IPS-18a (cell line): ENCODE measurements around the gene RAD9A.

Experiments used
- H3K27ac ChIP-seq: one replicate; pipeline ENCODE4 v1.5.1; 2013; ENCODE audit warnings: low read length
- H3K27me3 ChIP-seq: one replicate; pipeline ENCODE4 v1.6.1; 2013; ENCODE audit warnings: mild to moderate bottlenecking, low read length; ENCODE audit not compliant: control insufficient read depth, insufficient read depth
- H3K36me3 ChIP-seq: one replicate; pipeline ENCODE4 v1.6.1; 2013; ENCODE audit warnings: low read depth, low read length; ENCODE audit not compliant: control insufficient read depth
- H3K4me1 ChIP-seq: one replicate; pipeline ENCODE4 v1.6.1; 2013; ENCODE audit warnings: low read depth, low read length; ENCODE audit not compliant: control insufficient read depth
- H3K4me3 ChIP-seq: one replicate; pipeline ENCODE4 v1.5.1; 2013; ENCODE audit warnings: low read length
- H3K9ac ChIP-seq: one replicate; pipeline ENCODE4 v1.6.1; 2013; ENCODE audit warnings: mild to moderate bottlenecking, low read length, moderate library complexity
- H3K9me3 ChIP-seq: one replicate; pipeline ENCODE4 v1.6.1; 2013; ENCODE audit warnings: low read depth, low read length; ENCODE audit not compliant: control insufficient read depth

RAD9A gene

GRCh38 chr11:67381244-67381972, 10.4 kb upstream of the RAD9A start:
- no peaks in the 10 kb centered on the region for H3K9me3 ChIP-seq
- H3K9ac ChIP-seq, result no peak overlapping the region
- no peak overlapping the region for H3K27ac ChIP-seq
- H3K4me3 ChIP-seq, result no peak overlapping the region
- H3K36me3 ChIP-seq, result no peaks in the 10 kb centered on the region
- H3K27me3 ChIP-seq, result peaks cover 24% of the 10 kb centered on the region
- peaks cover 1% of the 10 kb centered on the region for H3K4me1 ChIP-seq

DNA sequence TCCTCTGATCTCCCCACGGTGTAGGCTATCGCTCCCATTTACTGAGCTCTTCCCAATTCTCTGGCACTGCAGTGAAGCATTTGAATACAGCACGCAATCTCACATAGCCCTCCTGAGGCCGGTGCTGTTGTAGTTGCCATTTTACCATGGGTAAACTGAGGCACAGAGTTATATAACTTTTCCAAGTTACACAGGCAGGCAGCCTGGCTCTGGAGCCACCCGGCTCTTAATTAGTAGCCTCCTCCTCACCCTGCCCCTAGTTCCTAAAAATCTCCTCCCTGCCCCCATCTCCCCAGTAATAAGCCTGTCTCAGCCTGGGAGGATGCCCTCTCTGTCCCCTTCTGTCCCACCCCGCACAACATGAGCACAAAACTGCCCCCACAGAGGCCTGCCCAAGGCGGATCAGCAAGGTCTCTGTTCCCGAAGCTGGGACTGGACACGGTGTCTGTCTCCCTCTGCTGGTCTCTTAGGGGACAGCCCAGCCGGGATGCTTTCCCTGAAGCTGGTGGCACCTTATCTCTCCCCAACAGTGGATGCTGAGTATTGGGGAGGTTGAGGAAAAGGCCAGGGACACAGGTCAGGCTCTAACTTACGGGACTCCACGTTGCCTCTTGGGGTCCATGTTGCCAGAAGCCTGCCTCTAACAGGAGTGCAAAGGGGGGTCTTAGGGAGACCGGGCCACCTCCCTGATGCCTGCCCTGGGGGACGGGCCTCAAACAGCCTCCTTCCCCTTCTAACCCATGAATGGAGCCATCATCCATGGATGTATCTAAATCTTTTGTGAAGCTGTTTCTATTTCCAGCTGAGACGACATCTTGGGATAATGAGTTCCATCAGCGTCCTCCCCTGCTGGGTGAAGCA, 9.3 kb upstream of the RAD9A start:
- Histone ChIP-seq H3K4me1 (no peaks in the 10 kb centered on the region), H3K9ac (no peak overlapping the region), H3K9me3 (no peaks in the 10 kb centered on the region), H3K27me3 (peaks cover 13% of the 10 kb centered on the region), H3K4me3 (no peak overlapping the region), H3K27ac (no peak overlapping the region), H3K36me3 (no peaks in the 10 kb centered on the region)

DNA sequence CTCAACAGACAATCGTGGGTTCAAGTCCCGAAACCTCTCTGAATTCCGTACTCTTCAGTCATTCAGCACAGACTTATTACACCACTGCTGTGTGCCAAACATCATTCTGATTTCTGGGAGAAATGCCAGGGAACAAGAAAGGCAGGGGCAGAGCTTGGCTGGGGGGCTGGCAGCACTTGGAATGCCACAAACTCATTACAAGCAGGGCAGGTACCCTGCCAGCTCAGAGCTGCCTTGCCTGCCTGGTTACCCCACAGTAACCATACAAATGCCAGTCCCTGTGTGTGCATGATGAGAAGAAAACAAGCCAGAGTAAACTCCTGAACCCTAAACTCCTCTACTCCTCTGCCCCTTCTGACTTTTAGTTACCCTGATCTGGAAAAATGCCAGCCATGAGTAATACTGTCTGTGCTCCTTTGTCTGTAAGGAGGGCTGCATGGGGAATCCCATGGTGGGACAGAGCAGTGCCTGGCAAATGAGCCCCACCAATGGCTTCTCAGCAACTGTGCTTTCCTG, 6.9 kb upstream of the RAD9A start:
- no peaks in the 10 kb centered on the region for H3K4me1 ChIP-seq
- no peak overlapping the region for H3K9ac ChIP-seq
- H3K27ac ChIP-seq, result no peak overlapping the region
- H3K36me3 ChIP-seq, result no peaks in the 10 kb centered on the region
- no peak overlapping the region for H3K4me3 ChIP-seq
- H3K27me3 ChIP-seq, result peaks cover 10% of the 10 kb centered on the region
- no peaks in the 10 kb centered on the region for H3K9me3 ChIP-seq

- Histone ChIP-seq H3K4me3 (no peak overlapping the region), H3K4me1 (no peaks in the 10 kb centered on the region), H3K27me3 (peaks cover 10% of the 10 kb centered on the region), H3K36me3 (no peaks in the 10 kb centered on the region), H3K9ac (no peak overlapping the region), H3K9me3 (no peaks in the 10 kb centered on the region), H3K27ac (no peak overlapping the region)
These were observed 4.7 kb upstream of the RAD9A start for GRCh38 chr11:67387069-67387468.

DNA sequence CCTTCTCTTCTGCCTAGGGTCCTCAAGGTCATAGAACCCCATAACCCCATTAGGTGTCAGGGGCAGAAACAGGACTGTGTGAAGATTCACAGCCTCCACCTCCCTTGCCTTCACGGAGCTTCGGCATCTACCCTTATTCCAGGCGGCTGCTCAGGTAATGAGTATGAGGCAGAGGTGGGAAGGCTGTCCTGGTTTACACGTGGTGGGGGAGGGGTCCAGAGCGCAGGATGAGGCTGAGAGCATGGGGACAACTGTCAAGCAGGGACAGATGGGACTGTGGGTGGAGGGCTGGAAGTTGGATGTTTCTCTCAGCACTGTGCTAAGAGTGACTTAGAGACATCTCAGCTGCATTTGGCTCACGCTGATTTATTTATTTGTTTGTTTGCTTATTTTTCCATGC, 4.3 kb upstream of the RAD9A start:
- Histone ChIP-seq H3K4me3 (no peak overlapping the region), H3K9ac (no peak overlapping the region), H3K9me3 (no peaks in the 10 kb centered on the region), H3K4me1 (no peaks in the 10 kb centered on the region), H3K27me3 (peaks cover 14% of the 10 kb centered on the region), H3K27ac (no peak overlapping the region), H3K36me3 (no peaks in the 10 kb centered on the region)

GRCh38 chr11:67389477-67389876, 2.3 kb upstream of the RAD9A start:
- Histone ChIP-seq H3K4me3 (no peak overlapping the region), H3K9ac (no peak overlapping the region), H3K9me3 (no peaks in the 10 kb centered on the region), H3K27me3 (peaks cover 13% of the 10 kb centered on the region), H3K27ac (no peak overlapping the region), H3K36me3 (no peaks in the 10 kb centered on the region), H3K4me1 (no peaks in the 10 kb centered on the region)

DNA sequence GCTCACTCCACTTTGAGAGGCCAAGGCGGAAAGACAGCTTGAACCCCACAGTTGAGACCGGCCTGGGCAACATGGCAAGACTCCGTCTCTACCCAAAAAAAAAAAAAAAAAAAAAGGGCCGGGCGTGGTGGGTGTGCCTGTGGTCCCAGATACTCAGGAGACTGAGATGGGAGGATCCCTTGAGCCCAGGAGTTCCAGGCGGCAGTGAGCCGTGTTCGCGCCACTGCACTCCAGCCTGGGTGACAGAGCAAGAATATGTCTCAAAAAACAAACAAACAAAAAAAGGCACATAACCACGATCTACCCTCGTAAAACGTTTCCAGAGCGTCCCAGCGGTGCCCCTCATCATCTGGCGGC, 861 bp upstream of the RAD9A start:
- H3K27me3 ChIP-seq, result peaks cover 5% of the 10 kb centered on the region
- H3K9ac ChIP-seq, result peak overlapping the region; percentile 54
- peaks cover under 1% of the 10 kb centered on the region for H3K36me3 ChIP-seq
- H3K4me1 ChIP-seq, result no peaks in the 10 kb centered on the region
- H3K4me3 ChIP-seq, result peak overlapping the region; percentile 67
- no peak overlapping the region for H3K27ac ChIP-seq
- no peaks in the 10 kb centered on the region for H3K9me3 ChIP-seq

DNA sequence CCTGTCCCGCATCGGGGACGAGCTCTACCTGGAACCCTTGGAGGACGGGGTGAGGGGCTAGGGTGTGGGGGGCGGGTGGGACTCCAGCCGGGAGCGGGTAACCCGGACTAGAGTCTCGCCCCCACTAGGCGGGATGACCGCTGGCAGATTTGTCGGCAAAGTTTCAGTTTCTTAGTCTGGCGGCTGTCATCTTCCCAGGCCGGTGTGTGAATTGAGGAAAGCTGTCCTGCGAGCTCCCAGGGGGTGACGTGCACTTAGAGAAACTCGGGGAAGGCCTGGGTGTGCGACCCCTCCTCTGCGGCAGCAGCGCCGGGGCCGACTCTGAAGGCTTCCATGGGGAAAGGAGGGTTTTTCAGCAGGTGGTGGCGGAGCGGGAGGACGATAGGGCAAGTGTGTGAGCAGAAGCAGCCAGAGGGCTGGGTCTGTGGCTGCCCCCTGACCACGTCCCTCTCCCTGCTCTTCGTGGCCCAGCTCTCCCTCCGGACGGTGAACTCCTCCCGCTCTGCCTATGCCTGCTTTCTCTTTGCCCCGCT, 463 bp downstream of the RAD9A start:
- Histone ChIP-seq H3K4me3 (peak overlapping the region; percentile 67), H3K9ac (peak overlapping the region; percentile 62), H3K4me1 (no peaks in the 10 kb centered on the region), H3K27ac (no peak overlapping the region), H3K9me3 (no peaks in the 10 kb centered on the region), H3K36me3 (peaks cover 3% of the 10 kb centered on the region), H3K27me3 (peaks cover 5% of the 10 kb centered on the region)

DNA sequence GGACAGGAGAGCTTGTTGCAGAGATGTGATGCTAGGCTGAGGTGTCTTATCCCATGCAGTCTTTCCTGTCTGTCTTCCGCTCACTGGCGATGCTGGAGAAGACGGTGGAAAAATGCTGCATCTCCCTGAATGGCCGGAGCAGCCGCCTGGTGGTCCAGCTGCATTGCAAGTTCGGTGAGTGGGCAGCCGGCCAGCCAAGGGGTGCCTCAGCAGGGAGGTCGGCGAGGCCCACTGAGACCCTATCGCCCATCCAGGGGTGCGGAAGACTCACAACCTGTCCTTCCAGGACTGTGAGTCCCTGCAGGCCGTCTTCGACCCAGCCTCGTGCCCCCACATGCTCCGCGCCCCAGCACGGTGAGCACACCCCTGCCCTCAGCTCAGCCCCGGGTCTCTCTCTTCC, 1.7 kb downstream of the RAD9A start:
- Histone ChIP-seq H3K27me3 (peaks cover 5% of the 10 kb centered on the region), H3K9ac (no peak overlapping the region), H3K9me3 (no peaks in the 10 kb centered on the region), H3K36me3 (peaks cover 14% of the 10 kb centered on the region), H3K4me3 (no peak overlapping the region), H3K4me1 (no peaks in the 10 kb centered on the region), H3K27ac (no peak overlapping the region)

DNA sequence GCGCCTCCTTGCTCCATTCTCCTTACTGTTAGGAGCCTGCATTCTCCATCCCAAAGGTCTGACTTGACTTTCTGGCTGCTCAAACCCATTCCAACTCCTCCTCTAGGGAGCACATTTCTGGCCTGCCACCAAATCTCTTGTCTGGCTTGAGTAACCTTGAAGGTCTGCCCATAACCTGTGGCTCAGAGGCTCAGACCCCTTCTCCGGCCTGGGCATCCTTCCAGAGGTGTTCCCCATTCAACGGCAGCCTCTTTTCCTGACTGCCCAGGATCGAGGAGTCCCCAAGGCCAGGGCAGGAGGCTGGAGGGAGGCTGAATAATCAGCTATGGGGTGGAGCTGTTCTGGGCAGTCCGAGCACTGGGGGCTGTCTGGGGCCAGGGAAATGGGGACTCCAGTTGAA, 2.2 kb downstream of the RAD9A start:
- Histone ChIP-seq H3K9me3 (no peaks in the 10 kb centered on the region), H3K36me3 (peaks cover 19% of the 10 kb centered on the region), H3K4me3 (no peak overlapping the region), H3K9ac (no peak overlapping the region), H3K27ac (no peak overlapping the region), H3K27me3 (peaks cover 5% of the 10 kb centered on the region), H3K4me1 (no peaks in the 10 kb centered on the region)

DNA sequence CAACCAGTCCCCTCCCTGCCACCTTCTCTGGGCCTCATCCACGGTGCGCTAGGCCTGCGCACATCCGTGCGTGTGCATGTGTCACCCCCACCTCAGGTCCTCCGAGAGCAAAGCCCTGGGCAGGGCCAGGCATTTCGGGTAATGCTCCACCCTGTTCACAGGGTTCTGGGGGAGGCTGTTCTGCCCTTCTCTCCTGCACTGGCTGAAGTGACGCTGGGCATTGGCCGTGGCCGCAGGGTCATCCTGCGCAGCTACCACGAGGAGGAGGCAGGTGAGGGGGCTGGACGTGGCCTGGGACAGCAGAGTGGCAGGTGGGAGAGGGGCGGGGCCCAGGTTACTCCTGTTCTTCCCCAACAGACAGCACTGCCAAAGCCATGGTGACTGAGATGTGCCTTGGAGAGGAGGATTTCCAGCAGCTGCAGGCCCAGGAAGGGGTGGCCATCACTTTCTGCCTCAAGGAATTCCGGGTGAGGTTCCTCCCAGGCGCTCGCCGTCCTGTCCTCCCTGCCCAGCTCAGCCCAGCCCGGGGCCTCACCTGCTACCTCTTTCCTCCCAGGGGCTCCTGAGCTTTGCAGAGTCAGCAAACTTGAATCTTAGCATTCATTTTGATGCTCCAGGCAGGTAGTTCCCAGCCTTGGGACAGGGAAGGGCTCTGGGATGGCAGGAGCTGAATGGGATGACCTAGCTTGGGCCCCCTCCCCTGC, 3.9 kb downstream of the RAD9A start:
- H3K4me1 ChIP-seq, result no peaks in the 10 kb centered on the region

More for the DNA sequence above, 3.9 kb downstream of the RAD9A start:
- no peaks in the 10 kb centered on the region for H3K9me3 ChIP-seq
- H3K36me3 ChIP-seq, result peaks cover 24% of the 10 kb centered on the region
- no peak overlapping the region for H3K4me3 ChIP-seq
- no peak overlapping the region for H3K9ac ChIP-seq
- H3K27me3 ChIP-seq, result peaks cover 5% of the 10 kb centered on the region
- H3K27ac ChIP-seq, result no peak overlapping the region
